Measurements from ENCODE around the gene TBC1D3H. TPM values are rescaled to one million over a fixed set of nuclear protein-coding genes. Genes with fewer than 3 reads are reported as not detected.
"Not testable (repeated sequence)": the region's sequence is repeated elsewhere in the genome, so short reads cannot be mapped to it uniquely, and the experiment has no call there.

TBC1D3H gene
- total and polyA plus RNA-seq, 2 of the 8 experiments (the other 6 are each of a cell fraction or from before 2014, with no cell fraction given): not detected

- H3K9me3 ChIP-seq (ENCODE audit: insufficient read depth in 2 of 2, low read depth in 1 of 2, low read length in 1 of 2); H3K23me2 ChIP-seq (ENCODE audit: low read depth, low read length); H2BK20ac ChIP-seq (ENCODE audit: low read length); H3K14ac ChIP-seq (ENCODE audit: insufficient read length); H3K4me3 ChIP-seq (ENCODE audit: extremely low read depth in 1 of 4, insufficient read depth in 2 of 4, low read depth in 3 of 4, low read length in 4 of 4); H2BK5ac ChIP-seq (ENCODE audit: low read depth, low read length); H2BK12ac ChIP-seq (ENCODE audit: low read depth, low read length); DNase-seq (ENCODE audit: low read depth in 1 of 2, low spot score in 2 of 2); H4K8ac ChIP-seq (ENCODE audit: extremely low read depth, insufficient read depth, low read length); H3K36me3 ChIP-seq (ENCODE audit: control insufficient read depth in 2 of 4, insufficient read depth in 4 of 4, low read length in 3 of 4); H2AFZ ChIP-seq (ENCODE audit: low read length); FAIRE-seq; H2BK15ac ChIP-seq (ENCODE audit: low read length); H3K4me1 ChIP-seq (replicated peaks in 1 of 4; ENCODE audit: control insufficient read depth in 3 of 4, insufficient read depth in 4 of 4, low read length in 3 of 4); POLR2A ChIA-PET (ENCODE audit: partially characterized antibody); H2AK5ac ChIP-seq (ENCODE audit: low read depth, low read length); H3K27me3 ChIP-seq (replicated peaks in 1 of 4; ENCODE audit: control insufficient read depth in 3 of 4, extremely low read depth in 1 of 4, insufficient read depth in 3 of 4, low read length in 3 of 4); H3K27ac ChIP-seq (ENCODE audit: low read depth, low read length); H2BK120ac ChIP-seq (replicated peaks; ENCODE audit: low read depth, low read length); H4K5ac ChIP-seq (ENCODE audit: insufficient read length, low read depth, low read length); H3K4ac ChIP-seq (replicated peaks; ENCODE audit: insufficient read length, low read depth, low read length); H3K79me1 ChIP-seq (ENCODE audit: low read depth, low read length); H4K91ac ChIP-seq (replicated peaks; ENCODE audit: insufficient read length, low read length); H3K9ac ChIP-seq (replicated peaks in 1 of 4; ENCODE audit: extremely low read depth in 1 of 4, low read depth in 3 of 4, low read length in 3 of 4); CTCF ChIA-PET (ENCODE audit: partially characterized antibody); H3K18ac ChIP-seq (ENCODE audit: extremely low read depth, low read length); H3K4me2 ChIP-seq (ENCODE audit: insufficient read depth in 1 of 2, low read depth in 2 of 2, low read length in 2 of 2); H3K56ac ChIP-seq (replicated peaks; ENCODE audit: insufficient read length, low read depth, low read length); H3K79me2 ChIP-seq (ENCODE audit: control insufficient read depth in 1 of 2, insufficient read depth in 2 of 2, low read length in 2 of 2); H4K20me1 ChIP-seq (replicated peaks in 1 of 2; ENCODE audit: control insufficient read depth in 1 of 2, insufficient read depth in 2 of 2, low read length in 2 of 2); H3K23ac ChIP-seq (ENCODE audit: insufficient read length): not testable (repeated sequence)
- WGBS, 2 experiments (ENCODE audit: extremely low coverage in 1 of 2, insufficient coverage in 1 of 2, insufficient read length in 1 of 2, insufficient replicate concordance in 2 of 2, low coverage in 1 of 2, low lambda C conversion rate in 2 of 2, missing lambda C conversion rate in 1 of 2): no CpG with 5 or more reads among the region's 6 CpGs
These were observed 25.7 kb downstream of the TBC1D3H start for GRCh38 chr17:36362496-36362895.

Small RNAs within 50 kb of the gene (small RNA-seq; reads per million reads assigned to genes)
- gene RNU6-1192P (ENCODE audit: insufficient read depth): not detected

Other genes starting within 250 kb of the TBC1D3H start
- 3.9 and 6.2 TPM in 2 replicates for gene TBC1D3B, start 211.8 kb downstream of the TBC1D3H start, total RNA-seq (2021; fragmentation: NEBNext Ultra II Directional; extraction: Animal tissue kit (Norgen Biotek cat#: 25700))
- 0.54 and 0.74 TPM in 2 replicates for gene TBC1D3B, start 211.8 kb downstream of the TBC1D3H start, polyA plus RNA-seq (2011; rRNA removed)
- not detected in 2 replicates for gene CCL3L1, start 191.7 kb downstream of the TBC1D3H start, total RNA-seq (2021; fragmentation: NEBNext Ultra II Directional; extraction: Animal tissue kit (Norgen Biotek cat#: 25700))
- 0.11 TPM in 1 of 2 replicates, not detected in the other for gene CCL3L1, start 191.7 kb downstream of the TBC1D3H start, polyA plus RNA-seq (2011; rRNA removed)
- not detected in 2 replicates for gene CCL4L2, start 177.4 kb downstream of the TBC1D3H start, total RNA-seq (2021; fragmentation: NEBNext Ultra II Directional; extraction: Animal tissue kit (Norgen Biotek cat#: 25700))
- not detected in 2 replicates for gene CCL4L2, start 177.4 kb downstream of the TBC1D3H start, polyA plus RNA-seq (2011; rRNA removed)
- gene TBC1D3I, start 123.9 kb downstream of the TBC1D3H start, total RNA-seq (2021; fragmentation: NEBNext Ultra II Directional; extraction: Animal tissue kit (Norgen Biotek cat#: 25700)): 0.46 TPM in 1 of 2 replicates, not detected in the other
- gene TBC1D3I, start 123.9 kb downstream of the TBC1D3H start, polyA plus RNA-seq (2011; rRNA removed): 2.3 and 2.9 TPM in 2 replicates
- not detected in 2 replicates for gene TBC1D3G, start 64.6 kb downstream of the TBC1D3H start, total RNA-seq (2021; fragmentation: NEBNext Ultra II Directional; extraction: Animal tissue kit (Norgen Biotek cat#: 25700))
- gene TBC1D3G, start 64.6 kb downstream of the TBC1D3H start, polyA plus RNA-seq (2011; rRNA removed): 0.18 TPM in 1 of 2 replicates, not detected in the other
- gene ZNHIT3, start 98.2 kb upstream of the TBC1D3H start, total RNA-seq (2021; fragmentation: NEBNext Ultra II Directional; extraction: Animal tissue kit (Norgen Biotek cat#: 25700)): 59.1 and 60.8 TPM in 2 replicates
- 95.1 and 147 TPM in 2 replicates for gene ZNHIT3, start 98.2 kb upstream of the TBC1D3H start, polyA plus RNA-seq (2011; rRNA removed)
- 122 and 126 TPM in 2 replicates for gene MYO19, start 146.4 kb upstream of the TBC1D3H start, total RNA-seq (2021; fragmentation: NEBNext Ultra II Directional; extraction: Animal tissue kit (Norgen Biotek cat#: 25700))
- 163 and 189 TPM in 2 replicates for gene MYO19, start 146.4 kb upstream of the TBC1D3H start, polyA plus RNA-seq (2011; rRNA removed)
- gene PIGW, start 146.6 kb upstream of the TBC1D3H start, total RNA-seq (2021; fragmentation: NEBNext Ultra II Directional; extraction: Animal tissue kit (Norgen Biotek cat#: 25700)): 27.1 and 28.9 TPM in 2 replicates
- 10.3 and 12.1 TPM in 2 replicates for gene PIGW, start 146.6 kb upstream of the TBC1D3H start, polyA plus RNA-seq (2011; rRNA removed)
- gene GGNBP2, start 156.5 kb upstream of the TBC1D3H start, total RNA-seq (2021; fragmentation: NEBNext Ultra II Directional; extraction: Animal tissue kit (Norgen Biotek cat#: 25700)): 35.1 and 35.8 TPM in 2 replicates
- 29.2 and 29.7 TPM in 2 replicates for gene GGNBP2, start 156.5 kb upstream of the TBC1D3H start, polyA plus RNA-seq (2011; rRNA removed)
- gene DHRS11, start 203.4 kb upstream of the TBC1D3H start, total RNA-seq (2021; fragmentation: NEBNext Ultra II Directional; extraction: Animal tissue kit (Norgen Biotek cat#: 25700)): 25.1 and 29.5 TPM in 2 replicates
- 63.3 and 76.9 TPM in 2 replicates for gene DHRS11, start 203.4 kb upstream of the TBC1D3H start, polyA plus RNA-seq (2011; rRNA removed)
- 11.2 and 11.7 TPM in 2 replicates for gene MRM1, start 213.1 kb upstream of the TBC1D3H start, total RNA-seq (2021; fragmentation: NEBNext Ultra II Directional; extraction: Animal tissue kit (Norgen Biotek cat#: 25700))
- 9.9 and 15.1 TPM in 2 replicates for gene MRM1, start 213.1 kb upstream of the TBC1D3H start, polyA plus RNA-seq (2011; rRNA removed)